Coronary artery (tissue), 2 donors: ENCODE data around the gene EFCAB6.

Experiments used
- DNase-seq: peaks from one replicate; pipeline ENCODE4 v3.0.0-alpha.2; 2017; ENCODE audit warnings: low spot score
- H3K27ac ChIP-seq, 2 donors: fragments of 200-600 bp; sonication (generic); one replicate each; pipeline ENCODE4 v1.5.1; 2016 to 2019
- H3K4me3 ChIP-seq: fragments of 200-600 bp; sonication (generic); 2 replicates; pipeline ENCODE4 v1.5.1; 2016; ENCODE audit warnings: mild to moderate bottlenecking, moderate library complexity
- CTCF ChIP-seq: fragments of 200-600 bp; sonication (generic); IDR thresholded peaks from one replicate; pipeline ENCODE4 v1.5.1; 2019; ENCODE audit warnings: antibody characterized with exemption

EFCAB6 gene

GRCh38 chr22:43847376-43848289 lies 35.5 kb upstream of the EFCAB6 start:
- no peak for TF ChIP-seq CTCF
- Histone ChIP-seq H3K4me3 (no peak overlapping the region), H3K27ac (no peak overlapping the region)
- DNase-seq: peak; percentile 45

GRCh38 chr22:43846966-43847365 lies 34.9 kb upstream of the EFCAB6 start:
- H3K27ac ChIP-seq: no peak overlapping the region
- no peak overlapping the region for H3K4me3 ChIP-seq
- no peak for DNase-seq
- TF ChIP-seq CTCF: no peak

- Histone ChIP-seq H3K4me3 (no peak overlapping the region), H3K27ac (no peak overlapping the region)
- no peak for DNase-seq
- TF ChIP-seq CTCF: no peak
Observed at GRCh38 chr22:43845981-43846380, 33.9 kb upstream of the EFCAB6 start.

- Histone ChIP-seq H3K4me3 (no peak overlapping the region), H3K27ac (no peak overlapping the region)
- DNase-seq: no peak
- TF ChIP-seq CTCF: no peak
Observed at GRCh38 chr22:43844560-43845545, 32.7 kb upstream of the EFCAB6 start.

GRCh38 chr22:43843783-43844530 lies 31.9 kb upstream of the EFCAB6 start:
- Histone ChIP-seq H3K4me3 (no peak overlapping the region), H3K27ac (no peak overlapping the region)
- TF ChIP-seq CTCF: no peak
- DNase-seq: no peak

GRCh38 chr22:43841742-43842141 lies 29.6 kb upstream of the EFCAB6 start:
- no peak overlapping the region for H3K4me3 ChIP-seq
- TF ChIP-seq CTCF: no peak
- no peak overlapping the region for H3K27ac ChIP-seq
- no peak for DNase-seq
